CD14-positive monocyte (primary cell): Measurements from ENCODE around the gene IZUMO2. TPM values are rescaled to one million over a fixed set of nuclear protein-coding genes. Genes with fewer than 3 reads are reported as not detected.
"Not testable (repeated sequence)": the region's sequence is repeated elsewhere in the genome, so short reads cannot be mapped to it uniquely, and the experiment has no call there.

Experiments
- DNase-seq, 3 donors: peaks; one replicate each; pipeline ENCODE4 v3.0.0-alpha.2; 2011 to 2022
- H2AFZ ChIP-seq: 2 replicates; pipeline ENCODE4 v1.6.0; 2012; ENCODE audit warnings: mild to moderate bottlenecking, low read depth, low read length, inconsistent platforms; ENCODE audit not compliant: insufficient read depth, poor library complexity, severe bottlenecking
- H3K27ac ChIP-seq, 2 donors: 1 replicate in 1 of 2; 2 replicates in 1 of 2; pipeline ENCODE4 v1.5.1; 2012 to 2013; ENCODE audit warnings: low read length in 2 of 2, control low read depth in 1 of 2, inconsistent platforms in 1 of 2, low read depth in 1 of 2, mild to moderate bottlenecking in 1 of 2
- H3K27me3 ChIP-seq, 2 donors: one replicate each; pipeline versions ENCODE4 v1.6.0 to v1.6.1; 2011 to 2013; ENCODE audit warnings: low read length in 2 of 2; ENCODE audit not compliant: control insufficient read depth in 2 of 2, insufficient read depth in 2 of 2
- H3K36me3 ChIP-seq, 2 donors: replicated peaks in 1 of 2; 1 replicate in 1 of 2; 2 replicates in 1 of 2; pipeline versions ENCODE4 v1.5.1 to v1.6.1; 2012 to 2013; ENCODE audit warnings: low read length in 2 of 2, control low read depth in 1 of 2, inconsistent platforms in 1 of 2, mild to moderate bottlenecking in 1 of 2; ENCODE audit not compliant: insufficient read depth in 2 of 2, control insufficient read depth in 1 of 2
- H3K4me1 ChIP-seq, 2 donors: 1 replicate in 1 of 2; 2 replicates in 1 of 2; pipeline versions ENCODE4 v1.5.1 to v1.6.1; 2012 to 2013; ENCODE audit warnings: low read length in 2 of 2, control low read depth in 1 of 2, inconsistent platforms in 1 of 2, mild to moderate bottlenecking in 1 of 2, moderate library complexity in 1 of 2; ENCODE audit not compliant: insufficient read depth in 2 of 2, control insufficient read depth in 1 of 2
- H3K4me2 ChIP-seq: replicated peaks from 2 replicates; pipeline ENCODE3; 2012; ENCODE audit warnings: low read length, moderate library complexity, mild to moderate bottlenecking; ENCODE audit not compliant: poor library complexity, severe bottlenecking; ENCODE audit errors: extremely low read depth
- H3K4me3 ChIP-seq, 3 experiments: fragments of 200-600 bp in 1 of 3; sonication (generic) in 1 of 3; replicated peaks in 1 of 3; 1 replicate in 2 of 3; 2 replicates in 1 of 3; pipeline ENCODE4 v1.5.1; 2011 to 2013; ENCODE audit warnings: low read length in 3 of 3, mild to moderate bottlenecking in 3 of 3, control low read depth in 2 of 3, low read depth in 2 of 3, inconsistent platforms in 1 of 3, moderate library complexity in 1 of 3
- H3K79me2 ChIP-seq: 2 replicates; pipeline ENCODE4 v1.6.0; 2012; ENCODE audit warnings: mild to moderate bottlenecking, control low read depth, inconsistent platforms, low read length, moderate library complexity; ENCODE audit not compliant: insufficient read depth
- H3K9ac ChIP-seq: 2 replicates; pipeline ENCODE4 v1.6.0; 2017; ENCODE audit warnings: low read length, mild to moderate bottlenecking; ENCODE audit not compliant: insufficient read depth, poor library complexity, severe bottlenecking
- H3K9me3 ChIP-seq, 2 donors: replicated peaks in 1 of 2; 1 replicate in 1 of 2; 2 replicates in 1 of 2; pipeline versions ENCODE4 v1.5.1 to v1.6.1; 2012 to 2013; ENCODE audit warnings: low read length in 2 of 2, control low read depth in 1 of 2; ENCODE audit not compliant: control insufficient read depth in 1 of 2, insufficient read depth in 1 of 2
- H4K20me1 ChIP-seq: 2 replicates; pipeline ENCODE4 v1.6.0; 2012; ENCODE audit warnings: mild to moderate bottlenecking, low read length, control low read depth, moderate library complexity; ENCODE audit not compliant: insufficient read depth
- H3K27ac Mint-ChIP-seq, 7 donors: one replicate each; pipeline ENCODE4 v1.8.0; 2020; ENCODE audit warnings: mild to moderate bottlenecking in 7 of 7, mixed read lengths in 7 of 7, moderate library complexity in 6 of 7, inconsistent platforms in 2 of 7
- H3K27me3 Mint-ChIP-seq, 3 donors: one replicate each; pipeline ENCODE4 v1.8.0; 2021 to 2022; ENCODE audit warnings: low read depth in 3 of 3, mild to moderate bottlenecking in 3 of 3, mixed read lengths in 3 of 3, moderate library complexity in 3 of 3, inconsistent platforms in 1 of 3
- H3K36me3 Mint-ChIP-seq, 2 donors: one replicate each; pipeline ENCODE4 v1.8.0; 2020; ENCODE audit warnings: mixed read lengths in 2 of 2, inconsistent platforms in 1 of 2, mild to moderate bottlenecking in 1 of 2
- H3K4me1 Mint-ChIP-seq: one replicate; pipeline ENCODE4 v1.8.0; 2020; ENCODE audit warnings: mild to moderate bottlenecking, mixed read lengths
- H3K4me3 Mint-ChIP-seq, 2 donors: one replicate each; pipeline ENCODE4 v1.8.0; 2020; ENCODE audit warnings: mild to moderate bottlenecking in 2 of 2, mixed read lengths in 2 of 2, moderate library complexity in 1 of 2
- H3K9me3 Mint-ChIP-seq, 7 donors: one replicate each; pipeline ENCODE4 v1.8.0; 2020 to 2022; ENCODE audit warnings: mixed read lengths in 7 of 7, mild to moderate bottlenecking in 6 of 7, moderate library complexity in 6 of 7, inconsistent platforms in 2 of 7
- WGBS: methylation state at CpG from one replicate; pipeline ENCODE4 v1.1.5; 2013; ENCODE audit warnings: missing lambda C conversion rate; ENCODE audit not compliant: insufficient coverage; 5-methylcytosine and 5-hydroxymethylcytosine counted together
- intact Hi-C, 2 donors: fragments of 100-400 bp; cut with micrococcal nuclease; formaldehyde crosslinking; loops; one replicate each; pipeline versions ENCODE4 v1.15.0 to v1.15.1; 2023
- polyA plus RNA-seq, 3 donors: library from polyadenylated mRNA; depleted of rRNA in 1 of 3; unstranded in 2 of 3; stranded (reverse) in 1 of 3; fragments of 300-500 nt in 2 of 3; fragments of >200 nt in 1 of 3; fragmentation: Illumina TruSeq in 2 of 3; gene quantifications; 1 replicate in 2 of 3; 2 replicates in 1 of 3; pipeline ENCODE4 v1.2.3, GENCODE V29; 2012 to 2021
- TF ChIP-seq, protein P1 (sequence below): fragments of 200-600 bp; IDR thresholded peaks from one replicate; pipeline ENCODE4 v1.8.0; 2022; ENCODE audit warnings: antibody characterized with exemption, mild to moderate bottlenecking

The IZUMO2 gene
- polyA plus RNA-seq, 3 donors, result not detected

GRCh38 chr19:50147462-50148423 lies 15.3 kb downstream of the IZUMO2 start:
- Histone ChIP-seq H3K36me3 (no peaks in the 10 kb centered on the region), H2AFZ (peak overlapping the region; percentile 75), H3K27me3 (peaks cover 6 to 30% of the 10 kb centered on the region in 2 donors), H3K4me2 (peak overlapping the region; percentile 64), H3K9me3 (peaks cover 13% of the 10 kb centered on the region in 2 donors), H3K4me1 (peaks cover 9 to 11% of the 10 kb centered on the region in 2 donors), H4K20me1 (no peaks in the 10 kb centered on the region), H3K9ac (peak overlapping the region; percentile 32), H3K27ac (no peak overlapping the region), H3K79me2 (no peaks in the 10 kb centered on the region), H3K4me3 (peak overlapping the region; percentile 25 to 73 (median 43))
- peaks cover 20 to 43% (median 36%) of the 10 kb centered on the region in 3 donors for H3K27me3 Mint-ChIP-seq
- TF ChIP-seq, protein P1, sequence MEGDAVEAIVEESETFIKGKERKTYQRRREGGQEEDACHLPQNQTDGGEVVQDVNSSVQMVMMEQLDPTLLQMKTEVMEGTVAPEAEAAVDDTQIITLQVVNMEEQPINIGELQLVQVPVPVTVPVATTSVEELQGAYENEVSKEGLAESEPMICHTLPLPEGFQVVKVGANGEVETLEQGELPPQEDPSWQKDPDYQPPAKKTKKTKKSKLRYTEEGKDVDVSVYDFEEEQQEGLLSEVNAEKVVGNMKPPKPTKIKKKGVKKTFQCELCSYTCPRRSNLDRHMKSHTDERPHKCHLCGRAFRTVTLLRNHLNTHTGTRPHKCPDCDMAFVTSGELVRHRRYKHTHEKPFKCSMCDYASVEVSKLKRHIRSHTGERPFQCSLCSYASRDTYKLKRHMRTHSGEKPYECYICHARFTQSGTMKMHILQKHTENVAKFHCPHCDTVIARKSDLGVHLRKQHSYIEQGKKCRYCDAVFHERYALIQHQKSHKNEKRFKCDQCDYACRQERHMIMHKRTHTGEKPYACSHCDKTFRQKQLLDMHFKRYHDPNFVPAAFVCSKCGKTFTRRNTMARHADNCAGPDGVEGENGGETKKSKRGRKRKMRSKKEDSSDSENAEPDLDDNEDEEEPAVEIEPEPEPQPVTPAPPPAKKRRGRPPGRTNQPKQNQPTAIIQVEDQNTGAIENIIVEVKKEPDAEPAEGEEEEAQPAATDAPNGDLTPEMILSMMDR, result no peak
- H3K36me3 Mint-ChIP-seq, result peaks cover 0 to 4% of the 10 kb centered on the region in 2 donors
- peaks cover 6 to 26% (median 20%) of the 10 kb centered on the region in 7 donors for H3K9me3 Mint-ChIP-seq
- H3K27ac Mint-ChIP-seq, result no peak overlapping the region
- H3K4me1 Mint-ChIP-seq, result peaks cover 11% of the 10 kb centered on the region
- H3K4me3 Mint-ChIP-seq, result peak overlapping the region; percentile 71 to 83
- intact Hi-C loops, result no loop called here
- WGBS, result under 1% methylated on average over 43 of the region's 52 CpGs
- DNase-seq, result peak; percentile 29 to 55 (median 36)

DNA sequence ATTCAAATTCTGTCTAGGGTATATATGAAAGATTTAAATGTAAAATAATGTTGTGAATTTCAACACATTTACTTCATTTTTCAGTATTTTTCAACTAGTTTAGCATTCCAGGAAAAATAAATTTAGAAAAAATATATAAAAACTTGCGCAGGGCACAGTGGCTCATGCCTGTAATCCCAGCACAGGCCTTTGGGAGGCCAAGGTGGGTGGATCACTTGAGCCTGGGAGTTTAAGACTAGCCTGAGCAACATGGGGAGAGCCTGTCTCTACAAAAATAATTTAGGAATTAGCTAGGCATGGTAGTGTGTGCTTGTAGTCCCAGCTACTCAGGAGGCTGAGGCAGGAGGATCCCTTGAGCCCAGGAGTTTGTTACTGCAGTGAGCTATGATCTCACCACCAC lies 21.2 kb downstream of the IZUMO2 start:
- H3K27me3 Mint-ChIP-seq, result peaks cover 3 to 11% (median 10%) of the 10 kb centered on the region in 3 donors
- H3K9ac ChIP-seq, H3K9me3 ChIP-seq, H3K9me3 Mint-ChIP-seq, H2AFZ ChIP-seq, H3K4me1 ChIP-seq, H3K27ac ChIP-seq, H3K36me3 Mint-ChIP-seq, H3K4me3 ChIP-seq, H3K36me3 ChIP-seq, H3K4me3 Mint-ChIP-seq, H3K79me2 ChIP-seq, H3K4me1 Mint-ChIP-seq, DNase-seq, intact Hi-C loops, H3K27me3 ChIP-seq, H4K20me1 ChIP-seq, H3K27ac Mint-ChIP-seq, H3K4me2 ChIP-seq: not testable (repeated sequence)
- WGBS, result no CpG with 5 or more reads among the region's 1 CpG

GRCh38 chr19:50140118-50140845 lies 22.8 kb downstream of the IZUMO2 start:
- H3K79me2 ChIP-seq, H3K27ac ChIP-seq, H3K9ac ChIP-seq, intact Hi-C loops, H3K36me3 Mint-ChIP-seq, H3K36me3 ChIP-seq, H3K4me1 ChIP-seq, H3K27ac Mint-ChIP-seq, H3K27me3 ChIP-seq, H3K9me3 Mint-ChIP-seq, H2AFZ ChIP-seq, H3K4me2 ChIP-seq, H4K20me1 ChIP-seq, H3K4me1 Mint-ChIP-seq, H3K27me3 Mint-ChIP-seq, H3K4me3 Mint-ChIP-seq, H3K4me3 ChIP-seq, H3K9me3 ChIP-seq, DNase-seq: not testable (repeated sequence)
- WGBS, result 97% methylated on average over 20 of the region's 36 CpGs
